Pons (tissue), 1 donor: ENCODE data around the gene ZNF586.
"Not testable (repeated sequence)": the region's sequence is repeated elsewhere in the genome, so short reads cannot be mapped to it uniquely, and the experiment has no call there.

Experiments
- DNase-seq: peaks from one replicate; pipeline ENCODE4 v3.0.0-alpha.2; 2016; ENCODE audit warnings: low spot score

The ZNF586 gene

GRCh38 chr19:57769345-57770131 lies at the start of gene ZNF586:
Gene ZNF586, plus strand, starts transcription at chr19:57769676. Its CDS starts 167 bp downstream, at chr19:57769843.
- DNase-seq = peak; percentile 94

GRCh38 chr19:57719901-57720519 lies 49.5 kb upstream of the ZNF586 start:
- no peak for DNase-seq

- DNase-seq = no peak
These were observed 48.6 kb upstream of the ZNF586 start for GRCh38 chr19:57720878-57721277.

- not testable (repeated sequence) for DNase-seq
These were observed 31.2 kb upstream of the ZNF586 start for GRCh38 chr19:57738320-57738719.

GRCh38 chr19:57738770-57739169 lies 30.7 kb upstream of the ZNF586 start:
- DNase-seq = not testable (repeated sequence)

- peak; percentile 97 for DNase-seq
These were observed 22.6 kb upstream of the ZNF586 start, which contains the start of gene ZNF776 for GRCh38 chr19:57746580-57747471. Gene ZNF776, plus strand, starts transcription at chr19:57746815. Its CDS starts 244 bp downstream, at chr19:57747059.

GRCh38 chr19:57747472-57747807 lies 22.0 kb upstream of the ZNF586 start:
- DNase-seq = no peak

- no peak for DNase-seq
These were observed 21.4 kb upstream of the ZNF586 start for GRCh38 chr19:57748029-57748428.

GRCh38 chr19:57754091-57754673 lies 15.3 kb upstream of the ZNF586 start:
- DNase-seq = no peak

- no peak for DNase-seq
These were observed 14.4 kb upstream of the ZNF586 start for GRCh38 chr19:57755031-57755430.

GRCh38 chr19:57757941-57758340 lies 11.5 kb upstream of the ZNF586 start:
- no peak for DNase-seq

GRCh38 chr19:57759096-57759495 lies 10.4 kb upstream of the ZNF586 start:
- no peak for DNase-seq

- no peak for DNase-seq
These were observed 1.9 kb downstream of the ZNF586 start for GRCh38 chr19:57771417-57771816.

- DNase-seq = no peak
These were observed 4.0 kb downstream of the ZNF586 start for GRCh38 chr19:57773488-57773887.

GRCh38 chr19:57776764-57777296 lies 7.4 kb downstream of the ZNF586 start:
- no peak for DNase-seq

- DNase-seq = no peak
These were observed 8.9 kb downstream of the ZNF586 start for GRCh38 chr19:57778336-57778735.

GRCh38 chr19:57779220-57779845 lies 9.9 kb downstream of the ZNF586 start:
- no peak for DNase-seq

GRCh38 chr19:57786286-57786685 lies 16.8 kb downstream of the ZNF586 start:
- DNase-seq = no peak

- no peak for DNase-seq
These were observed 17.4 kb downstream of the ZNF586 start for GRCh38 chr19:57786906-57787305.

- no peak for DNase-seq
These were observed 18.7 kb downstream of the ZNF586 start for GRCh38 chr19:57788114-57788692.

GRCh38 chr19:57789288-57789687 lies 19.8 kb downstream of the ZNF586 start:
- no peak for DNase-seq
